GM12872 (cell line): ENCODE data around the gene NLE1.

Experiments used
- CTCF ChIP-seq: IDR thresholded peaks from 3 replicates; pipeline ENCODE4 v1.5.1; 2011; ENCODE audit warnings: low read depth, mild to moderate bottlenecking, low read length, moderate library complexity; ENCODE audit not compliant: insufficient read depth

The NLE1 gene

GRCh38 chr17:35117984-35118383, 24.1 kb downstream of the NLE1 start:
- TF ChIP-seq CTCF: peak; percentile 65

- TF ChIP-seq CTCF: no peak
These were observed 25.3 kb downstream of the NLE1 start for GRCh38 chr17:35116845-35117244.

- no peak for TF ChIP-seq CTCF
These were observed 37.2 kb downstream of the NLE1 start for GRCh38 chr17:35104844-35105450.

- TF ChIP-seq CTCF: no peak
These were observed 38.8 kb downstream of the NLE1 start for GRCh38 chr17:35103271-35103670.

- no peak for TF ChIP-seq CTCF
These were observed 40.4 kb downstream of the NLE1 start for GRCh38 chr17:35101725-35102124.

- no peak for TF ChIP-seq CTCF
These were observed 41.1 kb downstream of the NLE1 start for GRCh38 chr17:35101036-35101435.

- TF ChIP-seq CTCF: no peak
These were observed 42.2 kb downstream of the NLE1 start for GRCh38 chr17:35099908-35100307.
